GM23248 (cell line): ENCODE results near the gene MAB21L3.

Experiments used
- EZH2 ChIP-seq: fragments of 200-600 bp; sonication (generic); IDR thresholded peaks from 2 replicates; pipeline ENCODE4 v1.6.1; 2018; ENCODE audit warnings: antibody characterized with exemption, mild to moderate bottlenecking; ENCODE audit not compliant: insufficient read depth, poor library complexity, severe bottlenecking
- EZH2phosphoT487 ChIP-seq: fragments of 200-600 bp; sonication (generic); IDR thresholded peaks from 2 replicates; pipeline ENCODE4 v1.6.1; 2018; ENCODE audit warnings: antibody characterized with exemption, moderate library complexity, mild to moderate bottlenecking, low read depth; ENCODE audit not compliant: insufficient read depth

DNA sequence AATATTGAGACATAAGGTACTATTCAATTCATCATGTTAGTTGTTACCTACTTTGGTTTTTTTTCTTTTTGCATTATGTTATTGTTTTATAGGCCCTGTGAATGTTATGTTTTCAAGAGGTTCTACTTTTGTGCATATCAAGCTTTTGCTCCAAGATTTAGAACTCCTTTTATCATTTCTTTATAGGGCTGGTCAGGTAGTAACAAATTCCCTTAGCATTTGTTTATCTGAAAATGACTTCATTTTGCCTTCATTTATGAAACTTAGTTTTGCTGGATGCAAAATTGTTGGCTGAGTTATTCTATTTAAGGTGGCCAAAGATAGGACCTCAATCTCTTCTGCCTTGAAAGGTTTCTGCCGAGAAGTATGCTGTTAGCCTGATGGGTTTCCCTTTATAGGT, 21.3 kb upstream of the MAB21L3 start:
- TF ChIP-seq EZH2phosphoT487 (no peak), EZH2 (no peak)
